ENCODE results near the gene SLX4IP. TPM values are rescaled to one million over a fixed set of nuclear protein-coding genes. Genes with fewer than 3 reads are reported as not detected.
A peak's percentile ranks its signal among the peaks of the same experiment; 100 is the strongest.
"Not testable (repeated sequence)": the region's sequence is repeated elsewhere in the genome, so short reads cannot be mapped to it uniquely, and the experiment has no call there.

The SLX4IP gene
- total RNA-seq, 1 donor from 2014 or later, result 2.6 TPM

GRCh38 chr20:10611357-10611756 is 176.3 kb downstream of the SLX4IP start:
- DNase-seq (ENCODE audit: low read depth), result no peak
- peak; percentile 45 for TF ChIP-seq CTCF (conservative IDR thresholded peaks at IDR 0.05; ENCODE audit: low read depth, low read length)
- H3K4me3 ChIP-seq (ENCODE audit: low read depth, low read length), result no peak overlapping the region

DNA sequence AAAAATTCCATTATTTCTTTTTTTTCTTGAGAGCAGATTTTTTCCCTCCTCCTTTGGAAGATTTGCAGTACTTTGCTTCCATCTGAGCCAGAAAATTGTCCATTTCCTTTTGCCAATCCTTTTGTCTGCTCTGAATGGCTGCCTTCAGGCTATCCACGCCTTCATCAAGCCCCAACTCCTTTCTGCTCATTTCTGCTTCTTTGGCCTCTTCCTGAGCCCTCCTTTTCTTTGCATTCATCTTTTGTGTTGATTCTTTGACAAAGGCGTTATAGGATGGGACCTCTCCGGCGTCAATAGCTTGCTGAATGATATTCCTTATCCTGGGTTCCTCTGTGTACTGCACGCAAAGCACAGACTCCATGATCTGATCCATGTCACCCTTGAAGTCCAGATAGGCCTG is 178.3 kb downstream of the SLX4IP start:
- not testable (repeated sequence) for H3K4me3 ChIP-seq (ENCODE audit: low read depth, low read length); DNase-seq (ENCODE audit: low read depth)

DNA sequence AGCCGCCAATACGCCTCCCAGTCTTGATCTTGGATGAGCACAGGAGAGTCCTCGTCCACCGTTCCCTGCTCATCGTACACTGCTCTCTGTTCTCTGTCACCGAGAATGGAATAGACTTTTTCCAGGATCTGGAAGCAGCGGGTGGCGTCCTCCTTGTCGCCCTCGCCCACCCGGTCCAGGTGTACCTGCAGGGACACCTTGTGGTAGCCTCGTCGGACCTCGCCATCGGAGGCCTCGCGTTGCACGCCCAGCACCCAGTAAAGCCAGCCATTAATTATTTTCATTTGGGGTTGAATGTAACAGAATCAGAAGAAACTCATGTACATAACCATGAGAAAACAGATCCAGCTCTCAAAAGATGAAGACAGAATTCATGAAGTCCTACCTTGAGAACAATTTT is 178.8 kb downstream of the SLX4IP start:
- no peak overlapping the region for H3K4me3 ChIP-seq (ENCODE audit: low read depth, low read length)
- no peak for TF ChIP-seq CTCF (conservative IDR thresholded peaks at IDR 0.05; ENCODE audit: low read depth, low read length)
- DNase-seq (ENCODE audit: low read depth), result no peak

DNA sequence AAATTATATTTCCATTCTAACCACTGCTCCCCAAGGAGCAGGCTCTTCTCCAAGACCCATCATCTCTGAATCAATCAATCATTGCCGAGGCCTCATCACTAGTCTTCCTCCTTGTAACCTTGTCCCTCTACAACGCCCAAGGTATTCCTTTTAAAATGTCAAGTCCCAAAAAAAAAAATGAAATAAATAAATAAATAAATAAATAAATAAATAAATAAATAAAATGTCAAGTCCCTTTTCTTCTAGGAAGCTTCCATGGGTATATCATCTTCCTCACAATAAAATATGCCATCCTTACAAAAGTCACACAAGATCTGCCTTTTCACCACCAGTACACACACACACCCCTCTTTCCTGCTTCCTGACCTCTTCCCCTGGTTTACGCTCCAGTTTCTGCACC is 181.1 kb downstream of the SLX4IP start:
- no peak for TF ChIP-seq CTCF (conservative IDR thresholded peaks at IDR 0.05; ENCODE audit: low read depth, low read length)
- no peak for DNase-seq (ENCODE audit: low read depth)
- no peak overlapping the region for H3K4me3 ChIP-seq (ENCODE audit: low read depth, low read length)

- H3K4me3 ChIP-seq (ENCODE audit: low read depth, low read length); DNase-seq (ENCODE audit: low read depth): not testable (repeated sequence)
Observed at GRCh38 chr20:10617549-10618133, 182.5 kb downstream of the SLX4IP start.

DNA sequence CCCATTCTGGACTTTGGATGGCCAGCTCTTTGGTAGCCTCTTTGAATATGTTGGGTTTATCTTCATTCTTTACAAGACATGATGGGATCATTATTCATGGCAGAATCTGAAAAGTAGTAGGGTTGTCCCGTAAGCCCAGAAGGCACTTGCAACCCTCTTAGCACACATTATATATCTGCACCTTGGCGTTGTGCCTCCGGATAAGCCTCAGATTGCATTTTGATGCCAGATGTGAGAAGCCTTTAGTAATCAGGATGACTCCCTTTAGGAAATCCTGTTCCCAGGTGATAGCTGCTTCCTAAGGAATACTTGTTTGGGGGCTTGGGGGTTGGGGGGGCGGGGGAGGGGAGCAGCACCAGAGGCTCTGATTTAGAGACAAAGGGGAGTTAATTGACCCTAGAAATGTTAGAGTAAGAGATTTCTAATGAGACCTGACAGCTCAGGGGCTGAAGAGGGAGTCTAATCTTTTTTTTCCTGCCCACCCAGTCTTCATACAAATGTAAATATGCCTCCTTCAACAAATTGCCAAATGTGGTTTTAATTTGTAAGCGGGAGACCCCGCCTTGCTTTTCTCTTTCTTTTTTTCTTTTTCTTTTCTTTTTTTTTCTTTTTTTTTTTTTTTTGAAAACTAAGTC is 183.6 kb downstream of the SLX4IP start:
- no peak for TF ChIP-seq CTCF (conservative IDR thresholded peaks at IDR 0.05; ENCODE audit: low read depth, low read length)
- no peak for DNase-seq (ENCODE audit: low read depth)
- H3K4me3 ChIP-seq (ENCODE audit: low read depth, low read length), result no peak overlapping the region

- TF ChIP-seq CTCF (conservative IDR thresholded peaks at IDR 0.05; ENCODE audit: low read depth, low read length), result no peak
- peak; percentile 55 for DNase-seq (ENCODE audit: low read depth)
- no peak overlapping the region for H3K4me3 ChIP-seq (ENCODE audit: low read depth, low read length)
Observed at GRCh38 chr20:10619427-10619826, 184.3 kb downstream of the SLX4IP start.

- no peak overlapping the region for H3K4me3 ChIP-seq (ENCODE audit: low read depth, low read length)
- no peak for DNase-seq (ENCODE audit: low read depth)
- TF ChIP-seq CTCF (conservative IDR thresholded peaks at IDR 0.05; ENCODE audit: low read depth, low read length), result no peak
Observed at GRCh38 chr20:10621149-10621548, 186.0 kb downstream of the SLX4IP start.
